ENCODE measurements around the gene RRP9.

Gene RRP9

GRCh38 chr3:51937611-51938450 lies 3.9 kb downstream of the RRP9 start:
- TF ChIP-seq CTCF (IDR thresholded peaks at IDR 0.05; ENCODE audit: insufficient read depth, low read depth, low read length, missing control alignments): no peak
- H3K4me3 ChIP-seq (ENCODE audit: low read depth, low read length): no peak overlapping the region
- DNase-seq (ENCODE audit: low read depth): no peak

GRCh38 chr3:51937014-51937413 lies 4.7 kb downstream of the RRP9 start:
- TF ChIP-seq CTCF (IDR thresholded peaks at IDR 0.05; ENCODE audit: insufficient read depth, low read depth, low read length, missing control alignments): no peak

DNA sequence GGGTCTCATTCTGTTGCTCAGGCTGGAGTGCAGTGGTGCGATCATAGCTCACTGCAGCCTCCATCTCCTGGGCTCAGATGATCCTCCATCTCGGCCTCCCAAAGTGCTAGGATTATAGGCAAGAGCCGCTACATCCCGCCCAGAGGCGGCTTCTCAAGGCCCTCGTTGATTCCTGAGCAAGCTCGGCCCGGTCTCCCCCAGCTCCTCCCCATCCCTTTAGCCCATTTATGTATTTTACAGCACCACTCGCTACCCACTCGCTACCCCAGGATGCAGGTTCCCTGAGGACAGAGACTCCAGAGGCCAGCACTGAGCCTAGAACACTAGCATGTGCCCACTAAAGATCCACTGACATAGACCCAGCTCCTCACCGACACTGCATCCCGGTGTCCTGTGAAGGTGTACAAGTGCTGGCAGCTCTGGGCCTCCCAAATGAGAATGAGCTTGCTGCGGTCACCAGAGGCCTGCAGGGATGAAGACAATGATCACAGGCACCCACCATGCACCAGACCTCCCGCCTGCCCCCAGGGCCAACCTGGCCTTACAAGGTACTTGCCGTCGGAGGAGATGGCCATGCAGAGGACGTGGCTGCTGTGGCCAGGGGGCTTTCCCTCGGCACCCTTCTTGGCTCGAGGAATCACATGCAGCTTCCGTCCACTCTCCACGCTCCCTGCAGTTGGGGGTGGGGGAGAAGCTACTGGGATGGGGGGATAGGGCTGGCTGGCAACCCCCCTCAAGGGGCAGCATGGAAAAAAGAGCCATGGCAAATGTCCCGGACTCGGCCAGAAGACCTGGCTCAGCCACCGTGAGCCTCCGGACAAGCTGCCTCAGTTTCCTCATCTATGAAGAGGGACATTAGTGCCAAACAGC lies 5.6 kb downstream of the RRP9 start:
- no peak for DNase-seq (ENCODE audit: low read depth)
- H3K4me3 ChIP-seq (ENCODE audit: low read depth, low read length): no peak overlapping the region
- TF ChIP-seq CTCF (IDR thresholded peaks at IDR 0.05; ENCODE audit: insufficient read depth, low read depth, low read length, missing control alignments): no peak

More at GRCh38 chr3:51937014-51937413, 4.7 kb downstream of the RRP9 start:
- no peak for DNase-seq (ENCODE audit: low read depth)
- no peak overlapping the region for H3K4me3 ChIP-seq (ENCODE audit: low read depth, low read length)

DNA sequence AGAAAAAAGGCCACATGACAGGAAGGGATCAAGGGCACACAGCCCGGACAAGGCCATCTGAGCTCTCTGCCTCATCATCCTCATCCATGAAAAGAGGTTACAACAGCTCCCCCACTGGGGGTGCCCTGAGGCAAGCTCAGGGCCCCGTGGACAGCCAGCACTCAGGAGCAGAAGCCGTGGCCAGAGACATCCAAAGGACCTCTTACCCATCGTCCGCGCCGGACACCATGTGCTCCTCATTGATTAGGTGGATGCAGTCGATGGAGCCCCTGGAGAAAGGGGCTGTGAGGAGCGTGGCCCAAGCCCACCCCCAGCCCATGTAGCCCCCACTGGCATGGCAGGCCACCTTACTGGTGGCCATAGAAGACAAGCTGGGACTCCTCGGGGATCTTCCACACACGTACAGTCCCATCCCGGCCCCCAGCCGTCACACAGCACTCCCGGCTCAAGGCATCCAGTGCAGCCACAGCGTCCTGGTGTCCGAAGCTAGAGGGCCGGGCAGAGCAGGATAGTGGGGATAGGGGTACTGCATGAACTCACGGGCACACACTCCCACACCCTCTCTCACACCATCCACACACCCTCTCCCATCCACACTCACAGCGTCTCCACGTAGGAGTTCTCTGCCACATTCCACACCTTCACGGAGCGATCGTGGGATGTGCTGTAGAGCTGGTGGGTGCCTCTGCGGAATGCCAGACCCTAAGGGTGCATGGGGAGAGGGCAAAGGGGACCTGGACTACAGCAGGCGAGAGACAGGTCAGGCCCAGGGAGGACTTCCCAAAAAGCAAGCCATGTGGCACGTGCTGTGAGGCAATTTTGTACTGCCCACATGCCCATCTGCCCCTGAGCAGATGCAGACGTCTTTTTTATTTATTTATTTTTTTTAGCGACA lies 6.5 kb downstream of the RRP9 start:
- no peak overlapping the region for H3K4me3 ChIP-seq (ENCODE audit: low read depth, low read length)
- no peak for DNase-seq (ENCODE audit: low read depth)
- no peak for TF ChIP-seq CTCF (IDR thresholded peaks at IDR 0.05; ENCODE audit: insufficient read depth, low read depth, low read length, missing control alignments)

DNA sequence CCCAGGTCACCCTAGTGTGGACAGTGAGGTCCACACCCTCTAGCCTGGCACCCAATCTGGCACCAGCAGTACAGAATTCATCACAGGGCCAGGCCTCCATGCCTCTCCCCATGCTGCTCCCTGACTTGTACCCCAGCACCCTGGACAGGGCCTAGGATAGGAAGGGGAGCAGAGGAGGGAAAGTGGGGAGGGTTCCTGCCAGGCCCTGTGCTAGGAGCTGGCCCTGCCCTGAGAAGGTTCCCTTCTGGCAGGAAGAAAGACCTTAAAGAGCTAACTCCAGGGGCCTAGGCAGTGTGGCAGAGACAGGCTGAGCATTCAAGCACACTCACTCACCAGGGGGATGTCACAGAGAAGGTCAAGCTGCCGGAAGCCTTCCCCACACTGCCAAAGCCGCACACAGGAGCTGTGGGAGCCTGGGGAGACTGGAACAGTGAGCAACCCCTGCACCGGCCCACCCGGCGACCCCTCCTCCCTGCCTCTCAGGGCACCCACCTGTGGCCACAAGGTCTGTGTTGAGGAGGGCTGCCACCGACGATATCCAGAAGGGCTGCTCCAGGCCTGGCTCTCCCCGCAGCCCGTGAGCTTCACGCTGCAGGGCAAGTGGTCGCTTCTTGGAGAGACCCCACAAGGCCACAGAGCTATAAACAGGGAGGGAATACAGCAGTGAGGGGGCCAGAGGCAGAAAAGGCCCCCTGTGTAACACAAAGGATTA lies 7.4 kb downstream of the RRP9 start:
- DNase-seq (ENCODE audit: low read depth): no peak
- no peak overlapping the region for H3K4me3 ChIP-seq (ENCODE audit: low read depth, low read length)
- no peak for TF ChIP-seq CTCF (IDR thresholded peaks at IDR 0.05; ENCODE audit: insufficient read depth, low read depth, low read length, missing control alignments)
